GM12865 (cell line): ENCODE results near the gene VAV3.

Source experiments
- DNase-seq: peaks from one replicate; pipeline ENCODE4 v3.0.0; 2010; ENCODE audit warnings: low read depth
- H3K4me3 ChIP-seq: 2 replicates; pipeline ENCODE4 v1.5.1; 2011; ENCODE audit warnings: mild to moderate bottlenecking, low read depth, low read length, control low read depth
- TF ChIP-seq, protein P1 (sequence below): IDR thresholded peaks from 2 replicates; pipeline ENCODE4 v1.5.1; 2011; ENCODE audit warnings: low read length, control low read depth, low read depth, inconsistent platforms; ENCODE audit not compliant: insufficient read depth; ENCODE audit errors: missing control alignments

Gene VAV3

GRCh38 chr1:107786203-107786845 lies 178.7 kb downstream of the VAV3 start:
- H3K4me3 ChIP-seq, result no peak overlapping the region; the same call in 1 of the 2 replicates
- DNase-seq, result no peak
- TF ChIP-seq, protein P1, sequence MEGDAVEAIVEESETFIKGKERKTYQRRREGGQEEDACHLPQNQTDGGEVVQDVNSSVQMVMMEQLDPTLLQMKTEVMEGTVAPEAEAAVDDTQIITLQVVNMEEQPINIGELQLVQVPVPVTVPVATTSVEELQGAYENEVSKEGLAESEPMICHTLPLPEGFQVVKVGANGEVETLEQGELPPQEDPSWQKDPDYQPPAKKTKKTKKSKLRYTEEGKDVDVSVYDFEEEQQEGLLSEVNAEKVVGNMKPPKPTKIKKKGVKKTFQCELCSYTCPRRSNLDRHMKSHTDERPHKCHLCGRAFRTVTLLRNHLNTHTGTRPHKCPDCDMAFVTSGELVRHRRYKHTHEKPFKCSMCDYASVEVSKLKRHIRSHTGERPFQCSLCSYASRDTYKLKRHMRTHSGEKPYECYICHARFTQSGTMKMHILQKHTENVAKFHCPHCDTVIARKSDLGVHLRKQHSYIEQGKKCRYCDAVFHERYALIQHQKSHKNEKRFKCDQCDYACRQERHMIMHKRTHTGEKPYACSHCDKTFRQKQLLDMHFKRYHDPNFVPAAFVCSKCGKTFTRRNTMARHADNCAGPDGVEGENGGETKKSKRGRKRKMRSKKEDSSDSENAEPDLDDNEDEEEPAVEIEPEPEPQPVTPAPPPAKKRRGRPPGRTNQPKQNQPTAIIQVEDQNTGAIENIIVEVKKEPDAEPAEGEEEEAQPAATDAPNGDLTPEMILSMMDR, result no peak

- no peak overlapping the region for H3K4me3 ChIP-seq
- TF ChIP-seq, protein P1, result no peak
- DNase-seq, result no peak
These were observed 179.3 kb downstream of the VAV3 start for GRCh38 chr1:107785496-107786202.

DNA sequence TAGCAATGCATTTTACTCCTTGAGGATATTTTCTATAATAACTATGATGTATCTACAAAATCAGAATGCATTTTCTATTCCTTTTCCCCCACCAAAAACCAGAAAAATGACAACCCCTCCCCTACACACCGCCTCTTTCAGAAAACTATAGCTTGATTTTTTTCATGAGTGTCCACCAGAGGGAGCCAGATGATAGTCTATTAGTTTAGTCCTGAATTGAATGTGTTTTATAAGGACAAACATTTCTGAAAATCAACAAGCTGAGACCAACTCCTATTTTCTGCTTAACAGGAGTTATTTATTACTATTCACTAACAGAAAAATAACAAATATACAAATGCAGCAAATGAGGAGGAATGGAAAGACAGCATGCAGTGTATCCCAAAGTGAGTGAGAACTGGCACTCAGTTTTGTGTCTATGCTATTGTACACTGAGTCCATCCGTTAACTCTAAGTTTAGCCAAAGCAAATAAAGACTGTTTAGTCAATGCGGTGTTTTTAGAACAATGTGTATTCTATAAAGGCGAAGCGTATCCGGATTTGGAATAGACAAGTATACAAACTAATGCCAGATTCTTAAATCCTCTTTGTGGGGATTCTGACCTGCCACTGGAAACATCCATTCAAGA lies 182.6 kb downstream of the VAV3 start:
- no peak overlapping the region for H3K4me3 ChIP-seq
- peak; percentile 67 for DNase-seq
- TF ChIP-seq, protein P1, result peak; percentile 44

DNA sequence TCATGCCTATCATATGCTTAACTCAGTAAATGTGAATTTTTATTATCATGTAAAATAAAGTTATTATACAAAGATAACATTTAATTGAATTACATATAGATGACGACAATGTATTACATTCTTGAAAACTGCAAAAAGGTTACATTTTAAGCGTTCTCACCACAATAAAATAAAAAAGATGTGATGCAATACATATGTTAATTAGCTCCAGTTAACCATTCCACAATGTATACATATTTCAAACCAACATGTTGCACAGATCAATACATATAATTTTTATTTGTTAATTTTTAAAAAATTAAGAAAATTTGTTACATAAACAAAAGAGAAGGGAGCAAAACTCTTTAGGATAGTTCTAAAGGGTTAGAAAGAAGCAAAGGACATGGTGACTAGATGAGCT lies 183.7 kb downstream of the VAV3 start:
- no peak for DNase-seq
- TF ChIP-seq, protein P1, result no peak

GRCh38 chr1:107777664-107778047 lies 187.3 kb downstream of the VAV3 start:
- no peak for DNase-seq
- H3K4me3 ChIP-seq, result no peak overlapping the region
- TF ChIP-seq, protein P1, result no peak

More for the DNA sequence above, 183.7 kb downstream of the VAV3 start:
- no peak overlapping the region for H3K4me3 ChIP-seq

GRCh38 chr1:107776900-107777663 lies 187.9 kb downstream of the VAV3 start:
- TF ChIP-seq, protein P1, result no peak
- H3K4me3 ChIP-seq, result no peak overlapping the region; the same call in 1 of the 2 replicates
- peak; percentile 76 for DNase-seq
